ENCODE measurements around the gene MAD1L1. TPM values are rescaled to one million over a fixed set of nuclear protein-coding genes. Genes with fewer than 3 reads are reported as not detected.
"Not testable (repeated sequence)": the region's sequence is repeated elsewhere in the genome, so short reads cannot be mapped to it uniquely, and the experiment has no call there.

MAD1L1 gene
- total RNA-seq, 1 donor from 2014 or later = 112 TPM

GRCh38 chr7:1851721-1852516, 380.8 kb downstream of the MAD1L1 start:
- intact Hi-C loops (cut with micrococcal nuclease) = no loop called here

GRCh38 chr7:1850976-1851571, 381.7 kb downstream of the MAD1L1 start:
- intact Hi-C loops (cut with micrococcal nuclease) = no loop called here

- intact Hi-C loops (cut with micrococcal nuclease) = no loop called here
Observed at GRCh38 chr7:1850111-1850975, 382.4 kb downstream of the MAD1L1 start.

- intact Hi-C loops (cut with micrococcal nuclease) = no loop called here
Observed at GRCh38 chr7:1849351-1850041, 383.2 kb downstream of the MAD1L1 start.

- intact Hi-C loops (cut with micrococcal nuclease) = no loop called here
Observed at GRCh38 chr7:1848911-1849311, 383.8 kb downstream of the MAD1L1 start.

GRCh38 chr7:1848013-1848640, 384.6 kb downstream of the MAD1L1 start:
- intact Hi-C loops (cut with micrococcal nuclease) = no loop called here

GRCh38 chr7:1847260-1848001, 385.3 kb downstream of the MAD1L1 start:
- intact Hi-C loops (cut with micrococcal nuclease) = no loop called here

- intact Hi-C loops (cut with micrococcal nuclease) = no loop called here
Observed at GRCh38 chr7:1846331-1847065, 386.2 kb downstream of the MAD1L1 start.

GRCh38 chr7:1845536-1846311, 387.0 kb downstream of the MAD1L1 start:
- intact Hi-C loops (cut with micrococcal nuclease) = no loop called here

- intact Hi-C loops (cut with micrococcal nuclease) = no loop called here
Observed at GRCh38 chr7:1844951-1845390, 387.8 kb downstream of the MAD1L1 start.

GRCh38 chr7:1844336-1844950, 388.3 kb downstream of the MAD1L1 start:
- intact Hi-C loops (cut with micrococcal nuclease) = no loop called here

GRCh38 chr7:1843921-1844335, 388.8 kb downstream of the MAD1L1 start:
- intact Hi-C loops (cut with micrococcal nuclease) = no loop called here

GRCh38 chr7:1843271-1843861, 389.4 kb downstream of the MAD1L1 start:
- intact Hi-C loops (cut with micrococcal nuclease) = no loop called here

- intact Hi-C loops (cut with micrococcal nuclease) = no loop called here
Observed at GRCh38 chr7:1842321-1843221, 390.2 kb downstream of the MAD1L1 start.

- intact Hi-C loops (cut with micrococcal nuclease) = not testable (repeated sequence)
Observed at GRCh38 chr7:1841286-1842021, 391.3 kb downstream of the MAD1L1 start.

GRCh38 chr7:1840744-1841143, 392.0 kb downstream of the MAD1L1 start:
- intact Hi-C loops (cut with micrococcal nuclease) = not testable (repeated sequence)

All from T-helper 1 cell treated with Interleukin-12 subunit alpha and Interleukin-12 subunit beta and Interleukin-4 antibody, amounts not matched to agents 30 ng/mL and 1 ng/mL, for 36 hours (primary cell).